K562 treated with DMSO at 1 percent for 12 hours (cell line): ENCODE measurements around the gene TMEM175. TPM values are rescaled to one million over a fixed set of nuclear protein-coding genes. Genes with fewer than 3 reads are reported as not detected.

ENCODE experiments used
- total RNA-seq: library from RNA; unstranded; fragments of 300-600 nt; gene quantifications from 2 replicates; pipeline ENCODE4 v1.2.3, GENCODE V29; 2022; ENCODE audit not compliant: insufficient read depth

TMEM175 gene
- total RNA-seq, result 31.2 and 48.5 TPM in 2 replicates

GRCh38 chr4:931960-932712 is at the start of gene TMEM175, which contains the start of gene GAK:
TMEM175 (plus strand) TSS chr4:932460; CDS start chr4:947740, 15,280 bp downstream.
GAK (minus strand) TSS chr4:932316; CDS start chr4:932187, 129 bp downstream.

GRCh38 chr4:973431-974397 is 41.5 kb downstream of the TMEM175 start, which contains the start of gene DGKQ:
DGKQ (minus strand) TSS chr4:973569; CDS start chr4:973482, 87 bp downstream.

GRCh38 chr4:986879-987623 is 54.8 kb downstream of the TMEM175 start, which contains the start of gene IDUA:
IDUA (plus strand) TSS chr4:987044; CDS start chr4:987085, 41 bp downstream.

GRCh38 chr4:993111-994029 is 61.1 kb downstream of the TMEM175 start, which contains the start of gene SLC26A1:
SLC26A1 (minus strand) TSS chr4:993404; CDS start chr4:991703, 1,701 bp downstream.

Other genes starting within 250 kb of the TMEM175 start
- gene SLC49A3, start 243.3 kb upstream of the TMEM175 start, total RNA-seq, result not detected in 2 replicates
- 36.4 and 41.6 TPM in 2 replicates for gene PCGF3, start 226.6 kb upstream of the TMEM175 start, total RNA-seq
- gene CPLX1, start 106.3 kb upstream of the TMEM175 start, total RNA-seq, result not detected in 2 replicates
- gene GAK, start 144 bp upstream of the TMEM175 start, total RNA-seq, result 99.7 and 106 TPM in 2 replicates
- 19.5 and 33.3 TPM in 2 replicates for gene DGKQ, start 41.1 kb downstream of the TMEM175 start, total RNA-seq
- 11.7 and 15.3 TPM in 2 replicates for gene IDUA, start 54.6 kb downstream of the TMEM175 start, total RNA-seq
- 1.7 and 3.3 TPM in 2 replicates for gene SLC26A1, start 60.9 kb downstream of the TMEM175 start, total RNA-seq
- gene FGFRL1, start 79.2 kb downstream of the TMEM175 start, total RNA-seq, result 16.6 and 31.0 TPM in 2 replicates
- not detected in 2 replicates for gene RNF212, start 181.1 kb downstream of the TMEM175 start, total RNA-seq
- 2.7 TPM in 1 of 2 replicates, not detected in the other for gene SPON2, start 240.1 kb downstream of the TMEM175 start, total RNA-seq